Neural progenitor cell (in vitro differentiated cells): ENCODE data around the gene LDLRAD4. TPM values are rescaled to one million over a fixed set of nuclear protein-coding genes. Genes with fewer than 3 reads are reported as not detected.
A peak's percentile ranks its signal among the peaks of the same experiment; 100 is the strongest.

ENCODE experiments used
- DNase-seq: peaks from one replicate; pipeline ENCODE4 v3.0.0-alpha.2; 2016; ENCODE audit warnings: low spot score
- H2AFZ ChIP-seq: fragments of 200-600 bp; sonication (generic); replicated peaks from 2 replicates; pipeline ENCODE4 v1.6.1; 2016; ENCODE audit warnings: antibody characterized with exemption
- H3F3A ChIP-seq: fragments of 200-600 bp; sonication (generic); 2 replicates; pipeline ENCODE4 v1.6.1; 2016; ENCODE audit warnings: antibody characterized with exemption, low read depth
- H3K27ac ChIP-seq: fragments of 200-600 bp; sonication (generic); 2 replicates; pipeline ENCODE4 v1.5.1; 2016; ENCODE audit warnings: mild to moderate bottlenecking
- H3K27me3 ChIP-seq: fragments of 200-600 bp; sonication (generic); 2 replicates; pipeline ENCODE4 v1.6.1; 2016; ENCODE audit warnings: mild to moderate bottlenecking, moderate library complexity
- H3K36me3 ChIP-seq: fragments of 200-600 bp; sonication (generic); 2 replicates; pipeline ENCODE4 v1.5.1; 2016
- H3K4me1 ChIP-seq: fragments of 200-600 bp; sonication (generic); 2 replicates; pipeline ENCODE4 v1.6.1; 2016; ENCODE audit warnings: mixed run types
- H3K4me2 ChIP-seq: fragments of 200-600 bp; sonication (generic); 2 replicates; pipeline ENCODE4 v1.6.1; 2016
- H3K4me3 ChIP-seq: fragments of 200-600 bp; sonication (generic); 2 replicates; pipeline ENCODE4 v1.5.1; 2016
- H3K79me2 ChIP-seq: fragments of 200-600 bp; sonication (generic); 2 replicates; pipeline ENCODE4 v1.6.1; 2016; ENCODE audit warnings: low read depth
- H3K9ac ChIP-seq: fragments of 200-600 bp; sonication (generic); 2 replicates; pipeline ENCODE4 v1.6.1; 2016
- H3K9me3 ChIP-seq: fragments of 200-600 bp; sonication (generic); 2 replicates; pipeline ENCODE4 v1.5.1; 2016; ENCODE audit warnings: low read depth
- H4K20me1 ChIP-seq: fragments of 200-600 bp; sonication (generic); 2 replicates; pipeline ENCODE4 v1.6.1; 2016; ENCODE audit warnings: low read depth
- H3K27ac Mint-ChIP-seq: 3 replicates; pipeline ENCODE4 v1.8.0; 2021; ENCODE audit warnings: mixed read lengths
- H3K27me3 Mint-ChIP-seq: 2 replicates; pipeline ENCODE4 v1.8.0; 2022; ENCODE audit warnings: low read depth, mild to moderate bottlenecking, inconsistent platforms, moderate library complexity, mixed read lengths; ENCODE audit not compliant: insufficient read depth
- H3K36me3 Mint-ChIP-seq: 3 replicates; pipeline ENCODE4 v1.8.0; 2021; ENCODE audit warnings: mixed read lengths
- H3K4me1 Mint-ChIP-seq: 3 replicates; pipeline ENCODE4 v1.8.0; 2021; ENCODE audit warnings: mixed read lengths
- H3K4me3 Mint-ChIP-seq: 3 replicates; pipeline ENCODE4 v1.8.0; 2021; ENCODE audit warnings: mild to moderate bottlenecking, moderate library complexity, mixed read lengths
- H3K9me3 Mint-ChIP-seq: 3 replicates; pipeline ENCODE4 v1.8.0; 2020; ENCODE audit warnings: mixed read lengths
- CTCF ChIP-seq: fragments of 200-600 bp; sonication (generic); IDR thresholded peaks from 2 replicates; pipeline ENCODE4 v1.5.1; 2017; ENCODE audit warnings: antibody characterized with exemption, mild to moderate bottlenecking
- EZH2 ChIP-seq: fragments of 200-600 bp; sonication (generic); IDR thresholded peaks from 2 replicates; pipeline ENCODE4 v1.6.1; 2017; ENCODE audit warnings: antibody characterized with exemption, mild to moderate bottlenecking, moderate library complexity
- EZH2phosphoT487 ChIP-seq: fragments of 200-600 bp; sonication (generic); IDR thresholded peaks from 2 replicates; pipeline ENCODE4 v1.6.1; 2017; ENCODE audit warnings: antibody characterized with exemption
- total RNA-seq: library from RNA; depleted of rRNA; stranded (reverse); fragments of >200 nt; gene quantifications from 2 replicates; pipeline ENCODE4 v1.2.3, GENCODE V29; 2015; ENCODE audit warnings: low replicate concordance

Gene LDLRAD4
- total RNA-seq, 1 donor from 2014 or later = 0.65 TPM

DNA sequence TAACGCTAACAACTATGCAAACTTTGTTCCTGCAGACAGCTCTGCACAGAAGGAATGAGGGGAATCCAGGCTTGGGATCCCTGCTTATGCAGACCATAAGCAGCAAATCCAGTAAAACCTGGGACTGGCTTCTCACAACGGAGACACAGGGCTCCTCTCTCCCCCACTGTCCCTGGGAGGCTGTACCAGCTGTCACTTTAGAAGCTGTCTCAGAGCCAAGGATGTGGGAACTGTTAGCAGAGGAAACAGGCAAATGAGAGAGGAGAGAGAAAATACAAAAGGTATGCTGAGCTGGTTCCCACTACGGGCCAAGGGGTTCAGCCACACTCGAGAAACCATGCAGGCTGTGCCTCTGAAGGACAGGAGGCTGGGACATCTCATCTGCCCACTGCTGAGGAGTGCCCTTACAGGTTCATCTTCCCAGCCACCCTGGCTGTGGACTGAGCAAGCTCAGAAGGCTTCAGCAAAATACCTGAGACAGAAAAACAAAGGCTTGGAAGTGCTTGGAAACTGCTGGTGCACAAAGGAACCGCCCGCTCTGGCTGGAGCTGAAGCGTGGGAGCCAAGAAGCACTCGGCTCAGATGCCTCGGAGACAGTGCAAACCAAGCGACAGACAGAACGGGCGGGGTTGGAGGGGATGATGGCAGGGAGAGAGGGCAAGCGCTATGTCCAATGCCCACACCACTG lies 435.3 kb downstream of the LDLRAD4 start:
- H3K4me2 ChIP-seq = no peak overlapping the region
- TF ChIP-seq EZH2 = no peak
- TF ChIP-seq CTCF = no peak
- TF ChIP-seq EZH2phosphoT487 = no peak
- no peak overlapping the region for H3K9ac ChIP-seq
- no peaks in the 10 kb centered on the region for H3K79me2 ChIP-seq
- H3K4me1 Mint-ChIP-seq = peaks cover 7% of the 10 kb centered on the region
- no peak overlapping the region for H3K27ac Mint-ChIP-seq
- no peak overlapping the region for H3K4me3 Mint-ChIP-seq
- H3K9me3 ChIP-seq = no peaks in the 10 kb centered on the region
- no peaks in the 10 kb centered on the region for H3F3A ChIP-seq
- no peaks in the 10 kb centered on the region for H3K9me3 Mint-ChIP-seq
- peak; percentile 15 for DNase-seq
- H3K27me3 ChIP-seq = no peaks in the 10 kb centered on the region
- no peaks in the 10 kb centered on the region for H4K20me1 ChIP-seq
- peaks cover 5% of the 10 kb centered on the region for H3K27me3 Mint-ChIP-seq
- H3K36me3 Mint-ChIP-seq = no peaks in the 10 kb centered on the region
- H3K27ac ChIP-seq = no peak overlapping the region
- H3K4me1 ChIP-seq = peaks cover 7% of the 10 kb centered on the region
- H3K4me3 ChIP-seq = no peak overlapping the region
- H2AFZ ChIP-seq = peak overlapping the region; percentile 44
- no peaks in the 10 kb centered on the region for H3K36me3 ChIP-seq

- Histone ChIP-seq H3F3A (no peaks in the 10 kb centered on the region), H3K36me3 (no peaks in the 10 kb centered on the region), H4K20me1 (no peaks in the 10 kb centered on the region), H3K27me3 (no peaks in the 10 kb centered on the region), H3K27ac (no peak overlapping the region), H3K4me1 (peaks cover 7% of the 10 kb centered on the region), H3K4me2 (no peak overlapping the region), H3K9me3 (no peaks in the 10 kb centered on the region), H2AFZ (no peak overlapping the region), H3K79me2 (no peaks in the 10 kb centered on the region), H3K4me3 (no peak overlapping the region), H3K9ac (no peak overlapping the region)
- Mint-ChIP-seq H3K4me1 (peaks cover 13% of the 10 kb centered on the region), H3K27me3 (peaks cover 7% of the 10 kb centered on the region), H3K4me3 (no peak overlapping the region), H3K36me3 (no peaks in the 10 kb centered on the region), H3K27ac (no peak overlapping the region), H3K9me3 (no peaks in the 10 kb centered on the region)
- TF ChIP-seq EZH2phosphoT487 (no peak), CTCF (no peak), EZH2 (no peak)
- no peak for DNase-seq
Observed at GRCh38 chr18:13657974-13658373, 439.4 kb downstream of the LDLRAD4 start.

DNA sequence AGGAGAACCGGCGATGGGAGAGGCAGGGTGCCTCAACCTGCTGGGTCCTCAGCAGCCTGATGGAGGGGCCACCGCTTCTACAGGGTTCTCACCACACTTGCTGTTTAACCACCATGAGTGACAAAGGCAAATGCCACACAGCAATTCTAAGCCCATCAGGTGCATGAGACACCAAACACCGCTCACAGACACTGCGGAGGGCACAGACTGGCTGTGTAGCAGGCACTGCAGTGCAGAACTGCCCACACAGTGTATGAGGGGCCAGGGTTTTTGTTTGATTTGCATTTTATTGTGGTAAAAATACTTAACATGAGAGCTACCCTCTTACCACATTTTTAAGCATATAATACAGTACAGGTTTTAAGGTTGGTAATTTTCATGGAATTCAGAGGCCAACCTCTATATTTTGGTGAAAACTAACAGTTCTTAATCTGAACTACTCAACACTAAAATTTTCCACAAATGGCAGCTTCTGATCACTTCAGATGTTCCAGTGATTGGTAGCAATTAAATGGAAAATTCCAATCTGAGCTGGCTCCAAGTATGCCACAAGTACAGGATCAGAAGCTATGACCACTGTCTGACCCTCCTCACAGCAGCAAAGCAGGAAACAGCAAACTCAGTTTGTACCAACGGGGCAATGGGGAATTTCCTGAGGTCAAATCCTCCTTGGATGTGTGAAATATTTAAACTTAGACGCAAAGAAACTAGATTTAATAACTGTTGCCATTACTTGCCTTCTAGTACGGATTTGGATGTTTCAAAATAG lies 440.1 kb downstream of the LDLRAD4 start:
- Mint-ChIP-seq H3K9me3 (no peaks in the 10 kb centered on the region), H3K27ac (no peak overlapping the region), H3K36me3 (peaks cover 5% of the 10 kb centered on the region), H3K4me1 (peaks cover 13% of the 10 kb centered on the region), H3K27me3 (peaks cover 6% of the 10 kb centered on the region), H3K4me3 (no peak overlapping the region)
- TF ChIP-seq EZH2 (no peak), EZH2phosphoT487 (no peak), CTCF (no peak)
- Histone ChIP-seq H2AFZ (no peak overlapping the region), H3K27ac (no peak overlapping the region), H3K4me3 (no peak overlapping the region), H3K36me3 (no peaks in the 10 kb centered on the region), H3K4me2 (no peak overlapping the region), H3K27me3 (no peaks in the 10 kb centered on the region), H3K4me1 (peaks cover 7% of the 10 kb centered on the region), H3K9ac (no peak overlapping the region), H3K9me3 (no peaks in the 10 kb centered on the region), H3F3A (no peaks in the 10 kb centered on the region), H4K20me1 (no peaks in the 10 kb centered on the region), H3K79me2 (no peaks in the 10 kb centered on the region)
- no peak for DNase-seq
